Neural cell (in vitro differentiated cells): ENCODE data around the gene IGSF9B. TPM values are rescaled to one million over a fixed set of nuclear protein-coding genes. Genes with fewer than 3 reads are reported as not detected.

ENCODE experiments used
- H2AFZ ChIP-seq: fragments of 200-600, 300-800 bp; sonication (generic), shearing (Covaris generic); 2 replicates; pipeline ENCODE4 v1.6.0; 2014; ENCODE audit warnings: low read depth, mild to moderate bottlenecking, antibody characterized with exemption, low read length, moderate library complexity
- H3F3A ChIP-seq: fragments of 200-600 bp; shearing (Covaris generic); 2 replicates; pipeline ENCODE4 v1.6.1; 2016; ENCODE audit warnings: mild to moderate bottlenecking, moderate library complexity, mixed read lengths, antibody characterized with exemption, low read length; ENCODE audit not compliant: insufficient read depth, poor library complexity, severe bottlenecking
- H3K27ac ChIP-seq: fragments of 200-600, 300-800 bp; sonication (generic), shearing (Covaris generic); 2 replicates; pipeline ENCODE4 v1.5.1; 2014; ENCODE audit warnings: mild to moderate bottlenecking, low read length, moderate library complexity
- H3K27me3 ChIP-seq: fragments of 300-800, 200-600 bp; sonication (generic), shearing (Covaris generic); 2 replicates; pipeline ENCODE4 v1.6.0; 2014; ENCODE audit warnings: mild to moderate bottlenecking, low read depth, low read length, moderate library complexity; ENCODE audit not compliant: insufficient read depth
- H3K36me3 ChIP-seq: fragments of 300-800, 200-600 bp; sonication (generic), shearing (Covaris generic); 2 replicates; pipeline ENCODE4 v1.5.1; 2014; ENCODE audit warnings: mild to moderate bottlenecking, antibody characterized with exemption, low read length, moderate library complexity; ENCODE audit not compliant: insufficient read depth
- H3K4me2 ChIP-seq: fragments of 300-800, 200-600 bp; sonication (generic), shearing (Covaris generic); 2 replicates; pipeline ENCODE4 v1.6.0; 2014; ENCODE audit warnings: mild to moderate bottlenecking, low read length
- H3K4me3 ChIP-seq: fragments of 300-800, 200-600 bp; sonication (generic), shearing (Covaris generic); 2 replicates; pipeline ENCODE4 v1.5.1; 2014; ENCODE audit warnings: mild to moderate bottlenecking, low read length, moderate library complexity
- H3K79me2 ChIP-seq: fragments of 200-600 bp; shearing (Covaris generic); replicated peaks from 2 replicates; pipeline ENCODE4 v1.6.0; 2014; ENCODE audit warnings: mild to moderate bottlenecking, low read length, moderate library complexity; ENCODE audit not compliant: insufficient read depth
- H3K9ac ChIP-seq: fragments of 300-800, 200-600 bp; sonication (generic), shearing (Covaris generic); 2 replicates; pipeline ENCODE4 v1.6.1; 2016; ENCODE audit warnings: mild to moderate bottlenecking, low read length, mixed read lengths
- H3K9me2 ChIP-seq: fragments of 200-600 bp; shearing (Covaris generic); 2 replicates; pipeline ENCODE4 v1.6.1; 2016; ENCODE audit warnings: mild to moderate bottlenecking, low read length, mixed read lengths; ENCODE audit not compliant: insufficient read depth
- H3K9me3 ChIP-seq: fragments of 200-600, 300-800 bp; sonication (generic), shearing (Covaris generic); 2 replicates; pipeline ENCODE4 v1.6.1; 2016; ENCODE audit warnings: mild to moderate bottlenecking, mixed run types, low read length, moderate library complexity, mixed read lengths
- H4K20me1 ChIP-seq: fragments of 200-600 bp; shearing (Covaris generic); 2 replicates; pipeline ENCODE4 v1.6.1; 2016; ENCODE audit warnings: mild to moderate bottlenecking, mixed run types; ENCODE audit not compliant: insufficient read depth
- CTCF ChIP-seq: fragments of 450-650 bp; IDR thresholded peaks from 2 replicates; pipeline ENCODE4 v1.5.1; 2014; ENCODE audit warnings: antibody characterized with exemption, mild to moderate bottlenecking, moderate library complexity; ENCODE audit not compliant: poor library complexity, severe bottlenecking
- EP300 ChIP-seq: fragments of 450-650 bp; conservative IDR thresholded peaks from 2 replicates; pipeline ENCODE4 v1.6.1; 2014; ENCODE audit warnings: antibody characterized with exemption, mild to moderate bottlenecking, moderate library complexity; ENCODE audit not compliant: poor library complexity, severe bottlenecking
- EZH2 ChIP-seq: fragments of 200-600, 300-800 bp; shearing (Covaris generic), sonication (generic); IDR thresholded peaks from 2 replicates; pipeline ENCODE4 v1.6.1; 2014; ENCODE audit warnings: antibody characterized with exemption, low read length, borderline replicate concordance, mild to moderate bottlenecking; ENCODE audit not compliant: insufficient read depth, poor library complexity, severe bottlenecking
- MXI1 ChIP-seq: fragments of 450-650 bp; conservative IDR thresholded peaks from 2 replicates; pipeline ENCODE4 v1.6.1; 2014; ENCODE audit warnings: antibody characterized with exemption, mild to moderate bottlenecking; ENCODE audit not compliant: poor library complexity, severe bottlenecking
- POLR2AphosphoS5 ChIP-seq: IDR thresholded peaks from 2 replicates; pipeline ENCODE4 v1.6.1; 2012
- RAD21 ChIP-seq: fragments of 450-650 bp; conservative IDR thresholded peaks from 2 replicates; pipeline ENCODE4 v1.6.1; 2014; ENCODE audit warnings: antibody characterized with exemption, mild to moderate bottlenecking, moderate library complexity
- SMC3 ChIP-seq: fragments of 450-650 bp; conservative IDR thresholded peaks from 2 replicates; pipeline ENCODE4 v1.6.1; 2014; ENCODE audit warnings: antibody characterized with exemption, mild to moderate bottlenecking, moderate library complexity; ENCODE audit not compliant: poor library complexity
- TAF1 ChIP-seq: IDR thresholded peaks from 2 replicates; pipeline ENCODE4 v1.6.1; 2012; ENCODE audit warnings: low read depth
- polyA plus RNA-seq: library from polyadenylated mRNA; depleted of rRNA; stranded (reverse); fragments of >200 nt; gene quantifications from 2 replicates; pipeline ENCODE4 v1.2.3, GENCODE V29; 2014
- TF ChIP-seq, protein P1 (sequence below): IDR thresholded peaks from 2 replicates; pipeline ENCODE4 v1.6.1; 2012; ENCODE audit warnings: borderline replicate concordance

IGSF9B gene
- polyA plus RNA-seq, 1 donor from 2014 or later = 2.3 TPM

GRCh38 chr11:133906746-133907145 is 50.0 kb downstream of the IGSF9B start:
- H3K9me2 ChIP-seq = no peaks in the 10 kb centered on the region
- no peak overlapping the region for H3K27ac ChIP-seq
- no peak overlapping the region for H3K9ac ChIP-seq

GRCh38 chr11:133906241-133906640 is 50.5 kb downstream of the IGSF9B start:
- Histone ChIP-seq H3K9ac (no peak overlapping the region), H3K4me2 (no peak overlapping the region), H2AFZ (no peak overlapping the region), H3K79me2 (no peaks in the 10 kb centered on the region), H4K20me1 (no peaks in the 10 kb centered on the region), H3F3A (no peaks in the 10 kb centered on the region), H3K9me3 (no peaks in the 10 kb centered on the region), H3K9me2 (no peaks in the 10 kb centered on the region), H3K36me3 (peaks cover 7% of the 10 kb centered on the region), H3K4me3 (no peak overlapping the region), H3K27ac (no peak overlapping the region), H3K27me3 (no peaks in the 10 kb centered on the region)
- no peak for TF ChIP-seq POLR2AphosphoS5
- no peak for TF ChIP-seq EZH2
- no peak for TF ChIP-seq RAD21
- no peak for TF ChIP-seq SMC3

More at GRCh38 chr11:133906746-133907145, 50.0 kb downstream of the IGSF9B start:
- no peaks in the 10 kb centered on the region for H3F3A ChIP-seq
- no peak overlapping the region for H3K4me2 ChIP-seq
- no peaks in the 10 kb centered on the region for H3K79me2 ChIP-seq
- H3K27me3 ChIP-seq = no peaks in the 10 kb centered on the region
- TF ChIP-seq, protein P1, sequence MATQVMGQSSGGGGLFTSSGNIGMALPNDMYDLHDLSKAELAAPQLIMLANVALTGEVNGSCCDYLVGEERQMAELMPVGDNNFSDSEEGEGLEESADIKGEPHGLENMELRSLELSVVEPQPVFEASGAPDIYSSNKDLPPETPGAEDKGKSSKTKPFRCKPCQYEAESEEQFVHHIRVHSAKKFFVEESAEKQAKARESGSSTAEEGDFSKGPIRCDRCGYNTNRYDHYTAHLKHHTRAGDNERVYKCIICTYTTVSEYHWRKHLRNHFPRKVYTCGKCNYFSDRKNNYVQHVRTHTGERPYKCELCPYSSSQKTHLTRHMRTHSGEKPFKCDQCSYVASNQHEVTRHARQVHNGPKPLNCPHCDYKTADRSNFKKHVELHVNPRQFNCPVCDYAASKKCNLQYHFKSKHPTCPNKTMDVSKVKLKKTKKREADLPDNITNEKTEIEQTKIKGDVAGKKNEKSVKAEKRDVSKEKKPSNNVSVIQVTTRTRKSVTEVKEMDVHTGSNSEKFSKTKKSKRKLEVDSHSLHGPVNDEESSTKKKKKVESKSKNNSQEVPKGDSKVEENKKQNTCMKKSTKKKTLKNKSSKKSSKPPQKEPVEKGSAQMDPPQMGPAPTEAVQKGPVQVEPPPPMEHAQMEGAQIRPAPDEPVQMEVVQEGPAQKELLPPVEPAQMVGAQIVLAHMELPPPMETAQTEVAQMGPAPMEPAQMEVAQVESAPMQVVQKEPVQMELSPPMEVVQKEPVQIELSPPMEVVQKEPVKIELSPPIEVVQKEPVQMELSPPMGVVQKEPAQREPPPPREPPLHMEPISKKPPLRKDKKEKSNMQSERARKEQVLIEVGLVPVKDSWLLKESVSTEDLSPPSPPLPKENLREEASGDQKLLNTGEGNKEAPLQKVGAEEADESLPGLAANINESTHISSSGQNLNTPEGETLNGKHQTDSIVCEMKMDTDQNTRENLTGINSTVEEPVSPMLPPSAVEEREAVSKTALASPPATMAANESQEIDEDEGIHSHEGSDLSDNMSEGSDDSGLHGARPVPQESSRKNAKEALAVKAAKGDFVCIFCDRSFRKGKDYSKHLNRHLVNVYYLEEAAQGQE = no peak
- no peak for TF ChIP-seq TAF1
- no peak for TF ChIP-seq RAD21
- TF ChIP-seq CTCF = no peak
- TF ChIP-seq EP300 = no peak
- no peak for TF ChIP-seq EZH2
- no peak for TF ChIP-seq SMC3
- TF ChIP-seq MXI1 = no peak
- no peak for TF ChIP-seq POLR2AphosphoS5
- H3K4me3 ChIP-seq = no peak overlapping the region
- H3K36me3 ChIP-seq = peaks cover 7% of the 10 kb centered on the region
- H4K20me1 ChIP-seq = no peaks in the 10 kb centered on the region
- H3K9me3 ChIP-seq = no peaks in the 10 kb centered on the region
- no peak overlapping the region for H2AFZ ChIP-seq

- Histone ChIP-seq H3K27ac (no peak overlapping the region), H3K9ac (no peak overlapping the region), H3K36me3 (peaks cover 7% of the 10 kb centered on the region), H3K4me2 (no peak overlapping the region), H3K27me3 (no peaks in the 10 kb centered on the region), H4K20me1 (no peaks in the 10 kb centered on the region), H3K9me2 (no peaks in the 10 kb centered on the region), H3K9me3 (no peaks in the 10 kb centered on the region), H3F3A (no peaks in the 10 kb centered on the region), H2AFZ (no peak overlapping the region), H3K4me3 (no peak overlapping the region), H3K79me2 (no peaks in the 10 kb centered on the region)
- TF ChIP-seq, protein P1 = no peak
- TF ChIP-seq TAF1 (no peak), SMC3 (no peak), CTCF (no peak)
These were observed 51.1 kb downstream of the IGSF9B start for GRCh38 chr11:133905677-133906156.
